Chondrocyte (in vitro differentiated cells): ENCODE data around the gene NXF3. TPM values are rescaled to one million over a fixed set of nuclear protein-coding genes. Genes with fewer than 3 reads are reported as not detected.

ENCODE experiments used
- DNase-seq: peaks from one replicate; pipeline ENCODE4 v3.0.0; 2021; ENCODE audit warnings: mixed read lengths, low spot score
- H3K27ac Mint-ChIP-seq: one replicate; pipeline ENCODE4 v1.8.0; 2021; ENCODE audit warnings: mild to moderate bottlenecking, moderate library complexity, mixed read lengths; ENCODE audit not compliant: unreplicated experiment
- H3K27me3 Mint-ChIP-seq: 2 replicates; pipeline ENCODE4 v1.8.0; 2021; ENCODE audit warnings: low read depth, mixed read lengths
- H3K36me3 Mint-ChIP-seq: 2 replicates; pipeline ENCODE4 v1.8.0; 2021; ENCODE audit warnings: low read depth, mixed read lengths
- H3K4me1 Mint-ChIP-seq: 2 replicates; pipeline ENCODE4 v1.8.0; 2021; ENCODE audit warnings: low read depth, mild to moderate bottlenecking, mixed read lengths
- H3K4me3 Mint-ChIP-seq: one replicate; pipeline ENCODE4 v1.8.0; 2021; ENCODE audit warnings: mild to moderate bottlenecking, moderate library complexity, mixed read lengths; ENCODE audit not compliant: unreplicated experiment
- H3K9me3 Mint-ChIP-seq: 2 replicates; pipeline ENCODE4 v1.8.0; 2021; ENCODE audit warnings: low read depth, mixed read lengths
- CTCF ChIP-seq: fragments of 200-600 bp; sonication (generic); IDR thresholded peaks from 2 replicates; pipeline ENCODE4 v1.5.0; 2021; ENCODE audit warnings: antibody characterized with exemption, mild to moderate bottlenecking, moderate library complexity
- total RNA-seq: library from RNA; stranded (reverse); gene quantifications from 3 replicates; pipeline ENCODE4 v1.2.1, GENCODE V29; 2021

Gene NXF3
- total RNA-seq, 1 donor from 2014 or later = 0.10 TPM

GRCh38 chrX:103073467-103073866 lies 19.5 kb downstream of the NXF3 start:
- DNase-seq = no peak
- no peaks in the 10 kb centered on the region for H3K4me1 Mint-ChIP-seq

GRCh38 chrX:103066606-103067005 lies 26.3 kb downstream of the NXF3 start:
- peaks cover 17% of the 10 kb centered on the region for H3K9me3 Mint-ChIP-seq
- DNase-seq = no peak

More at GRCh38 chrX:103073467-103073866, 19.5 kb downstream of the NXF3 start:
- no peak overlapping the region for H3K4me3 Mint-ChIP-seq
- TF ChIP-seq CTCF = no peak
- H3K36me3 Mint-ChIP-seq = no peaks in the 10 kb centered on the region
- no peaks in the 10 kb centered on the region for H3K27me3 Mint-ChIP-seq
- no peak overlapping the region for H3K27ac Mint-ChIP-seq
- peaks cover 17% of the 10 kb centered on the region for H3K9me3 Mint-ChIP-seq

GRCh38 chrX:103063918-103064434 lies 29.0 kb downstream of the NXF3 start, which contains the start of gene BEX1:
Gene BEX1, minus strand, starts transcription at chrX:103064171. Its CDS starts 897 bp downstream, at chrX:103063274.
- Mint-ChIP-seq H3K4me3 (peak within 1 kb of the TSS; percentile 57), H3K27ac (no peak within 1 kb of the TSS), H3K36me3 (no peaks in the 10 kb centered on the region), H3K4me1 (peaks cover 4% of the 10 kb centered on the region), H3K9me3 (peaks cover 12% of the 10 kb centered on the region), H3K27me3 (no peaks in the 10 kb centered on the region)
- DNase-seq = no peak
- no peak for TF ChIP-seq CTCF

More at GRCh38 chrX:103066606-103067005, 26.3 kb downstream of the NXF3 start:
- no peak overlapping the region for H3K4me3 Mint-ChIP-seq
- H3K27me3 Mint-ChIP-seq = no peaks in the 10 kb centered on the region
- no peaks in the 10 kb centered on the region for H3K36me3 Mint-ChIP-seq
- no peak overlapping the region for H3K27ac Mint-ChIP-seq
- TF ChIP-seq CTCF = no peak
- H3K4me1 Mint-ChIP-seq = peaks cover 4% of the 10 kb centered on the region

GRCh38 chrX:103063191-103063845 lies 29.6 kb downstream of the NXF3 start:
- no peak for DNase-seq
- Mint-ChIP-seq H3K4me1 (peaks cover 4% of the 10 kb centered on the region), H3K4me3 (peak overlapping the region; percentile 57), H3K36me3 (no peaks in the 10 kb centered on the region), H3K27ac (no peak overlapping the region), H3K27me3 (no peaks in the 10 kb centered on the region), H3K9me3 (peaks cover 10% of the 10 kb centered on the region)
- TF ChIP-seq CTCF = peak; percentile 48

GRCh38 chrX:103061486-103061885 lies 31.5 kb downstream of the NXF3 start:
- Mint-ChIP-seq H3K4me1 (peaks cover 4% of the 10 kb centered on the region), H3K27ac (no peak overlapping the region), H3K4me3 (no peak overlapping the region), H3K36me3 (no peaks in the 10 kb centered on the region), H3K9me3 (peaks cover 6% of the 10 kb centered on the region), H3K27me3 (peaks cover 3% of the 10 kb centered on the region)
- TF ChIP-seq CTCF = no peak
- DNase-seq = no peak
